BLaER1 treated with 17β-estradiol and CSF1 and Interleukin-3, amounts not matched to agents 10 nM and 100 nM (cell line): Measurements from ENCODE around the gene SIRT5.

Source experiments
- H3K27ac ChIP-seq, 11 experiments: shearing (Covaris generic); formaldehyde crosslinking; 2 replicates each; pipeline ENCODE4 v1.8.1; 2022
- H3K27me3 ChIP-seq, 11 experiments: shearing (Covaris generic); formaldehyde crosslinking; 2 replicates each; pipeline ENCODE4 v1.8.1; 2022
- H3K36me3 ChIP-seq, 11 experiments: shearing (Covaris generic); formaldehyde crosslinking; 2 replicates each; pipeline ENCODE4 v1.8.1; 2022
- H3K4me1 ChIP-seq, 10 experiments: shearing (Covaris generic); formaldehyde crosslinking; 2 replicates each; pipeline ENCODE4 v1.8.1; 2022
- H3K4me2 ChIP-seq, 11 experiments: shearing (Covaris generic); formaldehyde crosslinking; 2 replicates each; pipeline ENCODE4 v1.8.1; 2022
- H3K4me3 ChIP-seq, 10 experiments: shearing (Covaris generic); formaldehyde crosslinking; 2 replicates each; pipeline ENCODE4 v1.8.1; 2022
- H3K9ac ChIP-seq, 11 experiments: shearing (Covaris generic); formaldehyde crosslinking; 2 replicates each; pipeline ENCODE4 v1.8.1; 2022
- H3K9me3 ChIP-seq, 11 experiments: shearing (Covaris generic); formaldehyde crosslinking; replicated peaks in 1 of 11; 2 replicates each; pipeline ENCODE4 v1.8.1; 2022
- H4K20me1 ChIP-seq, 11 experiments: shearing (Covaris generic); formaldehyde crosslinking; 2 replicates each; pipeline ENCODE4 v1.8.1; 2022
- Cebpa-rat ChIP-seq, 11 experiments: shearing (Covaris generic); IDR thresholded peaks; 2 replicates each; pipeline ENCODE4 v1.8.1; 2022

The SIRT5 gene

DNA sequence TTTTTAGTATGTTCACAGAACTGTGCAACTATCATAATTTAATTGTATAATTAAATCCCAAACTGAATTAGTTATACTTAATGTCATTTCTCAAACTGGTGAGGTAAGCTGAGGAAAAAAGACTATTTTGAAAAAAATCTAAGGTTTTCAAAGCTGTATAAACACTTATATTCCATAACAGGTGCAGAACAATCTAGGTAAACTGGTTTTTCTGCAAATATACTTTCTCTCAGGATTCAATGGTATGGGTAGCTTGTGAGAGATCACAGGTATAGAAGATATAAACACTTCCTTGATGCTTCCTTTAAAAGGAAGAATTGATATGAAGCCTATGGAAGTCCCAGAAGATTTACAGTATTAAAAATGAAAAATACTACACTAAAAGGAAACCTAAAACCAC is 74.4 kb downstream of the SIRT5 start:
- H3K4me2 ChIP-seq: no peak overlapping the region
- TF ChIP-seq Cebpa-rat (IDR thresholded peaks at IDR 0.05): no peak
- H3K9ac ChIP-seq: no peak overlapping the region
- H3K36me3 ChIP-seq: peaks cover 41 to 84% (median 67%) of the 10 kb centered on the region in 11 experiments
- H4K20me1 ChIP-seq: peaks cover 0 to 82% (median 5%) of the 10 kb centered on the region in 11 experiments; a peak in 9 of 22 replicates
- no peaks in the 10 kb centered on the region for H3K27me3 ChIP-seq
- H3K4me1 ChIP-seq: peaks cover 0 to 16% (median 7%) of the 10 kb centered on the region in 10 experiments; a peak in 15 of 20 replicates
- no peak overlapping the region for H3K4me3 ChIP-seq
- H3K27ac ChIP-seq: no peak overlapping the region
- H3K9me3 ChIP-seq: no peaks in the 10 kb centered on the region

- peaks cover 38 to 80% (median 62%) of the 10 kb centered on the region in 11 experiments for H3K36me3 ChIP-seq
- no peak overlapping the region for H3K9ac ChIP-seq
- peaks cover 0 to 88% (median 5%) of the 10 kb centered on the region in 11 experiments; a peak in 9 of 22 replicates for H4K20me1 ChIP-seq
- H3K9me3 ChIP-seq: no peaks in the 10 kb centered on the region
- H3K4me3 ChIP-seq: no peak overlapping the region
- TF ChIP-seq Cebpa-rat (IDR thresholded peaks at IDR 0.05): no peak
- peaks cover 0 to 17% (median 7%) of the 10 kb centered on the region in 10 experiments; a peak in 15 of 20 replicates for H3K4me1 ChIP-seq
- H3K27ac ChIP-seq: no peak overlapping the region; a peak in 1 of 22 replicates
- no peaks in the 10 kb centered on the region for H3K27me3 ChIP-seq
- H3K4me2 ChIP-seq: no peak overlapping the region
Measured at GRCh38 chr6:13649393-13649792, 75.0 kb downstream of the SIRT5 start.

GRCh38 chr6:13653296-13653695 is 78.9 kb downstream of the SIRT5 start:
- no peak overlapping the region for H3K9ac ChIP-seq
- no peak for TF ChIP-seq Cebpa-rat (IDR thresholded peaks at IDR 0.05)
- no peaks in the 10 kb centered on the region for H3K9me3 ChIP-seq
- no peak overlapping the region for H3K4me2 ChIP-seq
- peaks cover 48 to 93% (median 71%) of the 10 kb centered on the region in 11 experiments for H3K36me3 ChIP-seq
- H3K27ac ChIP-seq: no peak overlapping the region
- H3K27me3 ChIP-seq: no peaks in the 10 kb centered on the region
- no peak overlapping the region for H3K4me3 ChIP-seq
- peaks cover 2 to 96% (median 16%) of the 10 kb centered on the region in 11 experiments; a peak in 14 of 22 replicates for H4K20me1 ChIP-seq
- peaks cover 0 to 13% (median under 1%) of the 10 kb centered on the region in 10 experiments; a peak in 10 of 20 replicates for H3K4me1 ChIP-seq

DNA sequence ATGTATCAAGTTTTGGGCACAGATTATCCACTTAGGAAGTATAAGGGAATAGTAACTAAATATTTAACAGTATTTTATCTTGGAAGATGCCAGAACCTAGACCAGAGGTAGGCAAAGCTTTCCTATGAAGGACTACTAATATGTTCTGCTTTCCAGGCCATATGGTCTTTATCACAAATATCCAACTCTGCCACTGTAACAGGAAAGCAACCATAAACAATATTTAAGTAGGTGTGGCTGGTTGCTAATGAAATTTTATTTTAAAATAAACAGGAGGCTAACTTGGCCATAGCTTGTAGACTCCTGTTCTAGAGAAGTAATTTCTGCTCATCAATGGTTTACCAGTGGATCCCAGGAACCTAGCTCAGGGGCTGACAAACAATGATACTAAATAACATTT is 80.1 kb downstream of the SIRT5 start:
- no peak for TF ChIP-seq Cebpa-rat (IDR thresholded peaks at IDR 0.05)
- peaks cover 0 to 16% (median 5%) of the 10 kb centered on the region in 10 experiments; a peak in 6 of 20 replicates for H3K4me1 ChIP-seq
- no peaks in the 10 kb centered on the region for H3K9me3 ChIP-seq
- no peak overlapping the region for H3K9ac ChIP-seq
- peaks cover 4 to 96% (median 25%) of the 10 kb centered on the region in 11 experiments; a peak in 17 of 22 replicates for H4K20me1 ChIP-seq
- no peaks in the 10 kb centered on the region for H3K27me3 ChIP-seq
- H3K4me3 ChIP-seq: no peak overlapping the region
- peaks cover 47 to 85% (median 66%) of the 10 kb centered on the region in 11 experiments for H3K36me3 ChIP-seq
- 0 out of 22 replicates have a peak overlapping the region, but pooled peaks of 1 of the 11 experiments have one; percentile 2 for H3K27ac ChIP-seq
- no peak overlapping the region for H3K4me2 ChIP-seq

- Histone ChIP-seq H3K9me3 (no peaks in the 10 kb centered on the region), H3K27me3 (no peaks in the 10 kb centered on the region), H4K20me1 (peaks cover 12 to 98% (median 37%) of the 10 kb centered on the region in 11 experiments; a peak in 20 of 22 replicates), H3K36me3 (peaks cover 38 to 73% (median 56%) of the 10 kb centered on the region in 11 experiments), H3K27ac (no peak overlapping the region), H3K4me2 (no peak overlapping the region), H3K9ac (no peak overlapping the region), H3K4me3 (no peak overlapping the region), H3K4me1 (peaks cover 4 to 27% (median 11%) of the 10 kb centered on the region in 10 experiments; a peak in 11 of 20 replicates)
- no peak for TF ChIP-seq Cebpa-rat (IDR thresholded peaks at IDR 0.05)
Measured at GRCh38 chr6:13655700-13656099, 81.3 kb downstream of the SIRT5 start.

DNA sequence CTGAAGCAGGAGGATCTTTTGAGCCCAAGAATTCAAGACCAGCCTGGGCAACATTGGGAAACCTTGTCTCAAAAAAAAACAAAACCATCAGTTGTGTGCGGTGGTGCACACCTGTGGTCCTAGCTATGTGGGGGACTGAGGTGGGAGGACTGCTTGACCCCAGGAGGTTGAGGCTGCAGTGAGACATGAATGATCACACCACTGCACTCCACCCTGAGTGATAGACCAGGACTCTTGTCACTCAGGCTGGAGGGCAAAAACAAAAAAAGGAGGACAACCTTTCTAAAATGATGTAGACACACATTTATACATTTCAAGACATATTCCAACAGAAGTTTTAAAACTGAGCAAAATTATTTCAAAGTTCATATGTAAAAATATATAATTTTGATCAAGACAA is 85.9 kb downstream of the SIRT5 start:
- TF ChIP-seq Cebpa-rat (IDR thresholded peaks at IDR 0.05): no peak
- peaks cover 9 to 33% (median 24%) of the 10 kb centered on the region in 11 experiments; a peak in 17 of 22 replicates for H3K36me3 ChIP-seq
- no peaks in the 10 kb centered on the region for H3K27me3 ChIP-seq
- no peak overlapping the region for H3K9ac ChIP-seq
- H3K4me1 ChIP-seq: peaks cover 4 to 50% (median 12%) of the 10 kb centered on the region in 10 experiments; a peak in 11 of 20 replicates
- peaks cover 0 to 5% (median 0%) of the 10 kb centered on the region in 11 experiments; a peak in 3 of 22 replicates for H3K9me3 ChIP-seq
- no peak overlapping the region for H3K27ac ChIP-seq
- peak overlapping the region in 3 of 11 experiments; percentile 15 to 39 (median 29); a peak in 3 of 22 replicates for H3K4me2 ChIP-seq
- H4K20me1 ChIP-seq: peaks cover 43 to 99% (median 83%) of the 10 kb centered on the region in 11 experiments; a peak in 20 of 22 replicates
- H3K4me3 ChIP-seq: no peak overlapping the region

- no peak overlapping the region for H3K9ac ChIP-seq
- peaks cover 0 to 5% (median 0%) of the 10 kb centered on the region in 11 experiments; a peak in 3 of 22 replicates for H3K9me3 ChIP-seq
- H3K27me3 ChIP-seq: no peaks in the 10 kb centered on the region
- peak overlapping the region in 2 of 11 experiments; percentile 18 to 31; a peak in 3 of 22 replicates for H3K4me2 ChIP-seq
- H3K36me3 ChIP-seq: peaks cover 8 to 29% (median 19%) of the 10 kb centered on the region in 11 experiments; a peak in 17 of 22 replicates
- TF ChIP-seq Cebpa-rat (IDR thresholded peaks at IDR 0.05): no peak
- peaks cover 48 to 99% (median 89%) of the 10 kb centered on the region in 11 experiments; a peak in 20 of 22 replicates for H4K20me1 ChIP-seq
- H3K4me3 ChIP-seq: no peak overlapping the region
- peaks cover 4 to 57% (median 12%) of the 10 kb centered on the region in 10 experiments; a peak in 11 of 20 replicates for H3K4me1 ChIP-seq
- H3K27ac ChIP-seq: no peak overlapping the region
Measured at GRCh38 chr6:13660893-13661292, 86.5 kb downstream of the SIRT5 start.

DNA sequence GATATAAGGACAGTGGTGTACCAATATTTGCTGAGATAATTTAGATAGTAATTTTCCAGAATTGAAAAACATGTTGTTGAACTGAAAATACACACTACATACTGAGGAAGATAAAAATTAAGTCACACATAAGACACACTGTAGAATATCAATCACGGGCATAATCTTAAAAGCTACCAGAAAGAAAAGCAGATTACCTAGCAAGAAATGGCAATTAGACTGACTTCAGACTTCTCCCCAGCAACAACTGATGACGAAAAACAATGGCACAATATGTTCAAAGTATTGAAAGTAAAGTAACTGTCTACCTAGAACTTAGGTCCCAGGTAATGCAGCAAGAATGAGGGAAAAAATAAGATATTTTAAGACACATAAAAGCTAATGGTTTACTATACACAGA is 87.2 kb downstream of the SIRT5 start:
- peaks cover 0 to 5% (median 0%) of the 10 kb centered on the region in 11 experiments; a peak in 5 of 22 replicates for H3K9me3 ChIP-seq
- no peaks in the 10 kb centered on the region for H3K27me3 ChIP-seq
- H3K4me2 ChIP-seq: no peak overlapping the region
- TF ChIP-seq Cebpa-rat (IDR thresholded peaks at IDR 0.05): no peak
- H3K27ac ChIP-seq: no peak overlapping the region
- peaks cover 8 to 28% (median 18%) of the 10 kb centered on the region in 11 experiments; a peak in 17 of 22 replicates for H3K36me3 ChIP-seq
- peaks cover 49 to 100% (median 93%) of the 10 kb centered on the region in 11 experiments; a peak in 20 of 22 replicates for H4K20me1 ChIP-seq
- peaks cover 4 to 64% (median 13%) of the 10 kb centered on the region in 10 experiments; a peak in 11 of 20 replicates for H3K4me1 ChIP-seq
- no peak overlapping the region for H3K9ac ChIP-seq
- no peak overlapping the region for H3K4me3 ChIP-seq

GRCh38 chr6:13662651-13663334 is 88.4 kb downstream of the SIRT5 start:
- TF ChIP-seq Cebpa-rat (IDR thresholded peaks at IDR 0.05): no peak
- Histone ChIP-seq H3K4me1 (peaks cover 4 to 76% (median 18%) of the 10 kb centered on the region in 10 experiments; a peak in 11 of 20 replicates), H3K9me3 (peaks cover 0 to 13% (median 0%) of the 10 kb centered on the region in 11 experiments; a peak in 9 of 22 replicates), H3K4me2 (no peak overlapping the region), H3K27ac (no peak overlapping the region), H3K9ac (no peak overlapping the region), H4K20me1 (peaks cover 49 to 100% (median 91%) of the 10 kb centered on the region in 11 experiments; a peak in 21 of 22 replicates), H3K27me3 (no peaks in the 10 kb centered on the region), H3K36me3 (peaks cover 0 to 24% (median 9%) of the 10 kb centered on the region in 11 experiments; a peak in 12 of 22 replicates), H3K4me3 (no peak overlapping the region)
